C4-2B (cell line): Measurements from ENCODE around the gene LRP1-AS.

ENCODE experiments used
- CTCF ChIP-seq: fragments of 450-650 bp; conservative IDR thresholded peaks from 2 replicates; pipeline ENCODE4 v1.5.1; 2017; ENCODE audit warnings: mild to moderate bottlenecking
- ZFX ChIP-seq: fragments of 450-650 bp; IDR thresholded peaks from 2 replicates; pipeline ENCODE4 v1.6.1; 2017

- TF ChIP-seq CTCF (no peak), ZFX (no peak)
Measured at GRCh38 chr12:57153415-57153997, 6.1 kb upstream of the LRP1-AS start.
